GM12878 (cell line): Measurements from ENCODE around the gene ARPC1A. TPM values are rescaled to one million over a fixed set of nuclear protein-coding genes. Genes with fewer than 3 reads are reported as not detected.

Experiments used
- ATAC-seq: fragments of 200-7000 bp; cut with Tn5 transposase; 3 replicates; pipeline ENCODE4 v1.9.1; 2020; ENCODE audit warnings: mild to moderate bottlenecking, moderate library complexity
- BruUV-seq: library from RNA; stranded (reverse); fragments of 400-500 nt; replicated peaks from 2 replicates; lab custom pipeline; 2021; lab: Mats Ljungman, UMichigan
- CTCF ChIA-PET: fragments of 300-600 bp; sonication (Branson Sonifier 250); formaldehyde crosslinking; extraction: SDS; loops from one replicate; lab custom pipeline; 2021; ENCODE audit warnings: inconsistent platforms; lab: Yijun Ruan, JAX
- POLR2A ChIA-PET: fragments of 350-600 bp; formaldehyde crosslinking; extraction: SDS; loops from one replicate; lab custom pipeline; 2021; ENCODE audit warnings: inconsistent platforms; lab: Charles Lee
- RAD21 ChIA-PET: fragments of 300-600 bp; sonication (Branson Sonifier 250); formaldehyde crosslinking; loops from one replicate; lab custom pipeline; 2023; ENCODE audit warnings: antibody characterized with exemption; ENCODE audit not compliant: unreplicated experiment; lab: Charles Lee
- SMC1A ChIA-PET: fragments of 300-600 bp; sonication (Branson Sonifier 250); formaldehyde crosslinking; loops from one replicate; lab custom pipeline; 2023; ENCODE audit not compliant: unreplicated experiment, uncharacterized antibody; lab: Charles Lee
- DNase-seq: peaks from one replicate; pipeline ENCODE4 v3.0.0-alpha.2; 2011; ENCODE audit warnings: low read depth, low spot score
- FAIRE-seq: peaks from 3 replicates; lab custom pipeline; 2011; peaks lifted over from hg19 to GRCh38; lab: Jason Lieb, UNC
- H2AFZ ChIP-seq: 2 replicates; pipeline ENCODE4 v1.6.0; 2011; ENCODE audit warnings: low read depth, low read length, control low read depth; ENCODE audit not compliant: control insufficient read depth
- H3K27ac ChIP-seq: 2 replicates; pipeline ENCODE4 v1.5.1; 2011; ENCODE audit warnings: control low read depth; ENCODE audit not compliant: control insufficient read depth, insufficient read depth
- H3K27me3 ChIP-seq, 2 experiments: replicated peaks in 1 of 2; 2 replicates each; pipeline versions ENCODE4 v1.6.0 to v1.6.1; 2011; ENCODE audit warnings: low read length in 1 of 2; ENCODE audit not compliant: control insufficient read depth in 2 of 2, insufficient read depth in 2 of 2
- H3K36me3 ChIP-seq, 2 experiments: 2 replicates each; pipeline ENCODE4 v1.5.1; 2011; ENCODE audit warnings: low read length in 1 of 2; ENCODE audit not compliant: control insufficient read depth in 2 of 2, insufficient read depth in 2 of 2
- H3K4me1 ChIP-seq: 2 replicates; pipeline ENCODE4 v1.6.1; 2011; ENCODE audit warnings: mild to moderate bottlenecking, low read length, moderate library complexity, mixed read lengths; ENCODE audit not compliant: control insufficient read depth, insufficient read depth
- H3K4me2 ChIP-seq: 2 replicates; pipeline ENCODE4 v1.6.0; 2011; ENCODE audit warnings: control low read depth; ENCODE audit not compliant: control insufficient read depth, insufficient read depth
- H3K4me3 ChIP-seq: fragments of 200-600 bp; sonication (generic); 2 replicates; pipeline ENCODE4 v1.5.1; 2016
- H3K79me2 ChIP-seq: 2 replicates; pipeline ENCODE4 v1.6.0; 2011; ENCODE audit warnings: low read length; ENCODE audit not compliant: control insufficient read depth, insufficient read depth
- H3K9ac ChIP-seq: 2 replicates; pipeline ENCODE4 v1.8.0; 2011; ENCODE audit warnings: low read length, control low read depth, mixed read lengths; ENCODE audit not compliant: control insufficient read depth, insufficient read depth
- H3K9me3 ChIP-seq: replicated peaks from 3 replicates; pipeline ENCODE4 v1.5.1; 2011; ENCODE audit warnings: mild to moderate bottlenecking, low read length; ENCODE audit not compliant: control insufficient read depth, insufficient read depth
- H4K20me1 ChIP-seq: 2 replicates; pipeline ENCODE4 v1.6.0; 2011; ENCODE audit not compliant: control insufficient read depth, insufficient read depth
- GABPA ChIP-seq: IDR thresholded peaks from 2 replicates; pipeline ENCODE4 v1.6.1; 2014; ENCODE audit warnings: antibody characterized with exemption, low read depth, mild to moderate bottlenecking, inconsistent platforms
- NFYB ChIP-seq: IDR thresholded peaks from 2 replicates; pipeline ENCODE4 v1.6.1; 2011; ENCODE audit warnings: low read depth, mild to moderate bottlenecking, low read length, improper control_type of control experiment, moderate library complexity; ENCODE audit not compliant: insufficient read depth
- PBX3 ChIP-seq: IDR thresholded peaks from 2 replicates; pipeline ENCODE4 v1.6.1; 2011; ENCODE audit warnings: mild to moderate bottlenecking, low read depth, low read length, moderate library complexity; ENCODE audit not compliant: insufficient replicate concordance
- POLR2A ChIP-seq: IDR thresholded peaks from 2 replicates; pipeline ENCODE4 v1.6.1; 2011; ENCODE audit warnings: low read depth, mild to moderate bottlenecking, low read length
- SMARCA5 ChIP-seq: fragments of 450-650 bp; IDR thresholded peaks from 2 replicates; pipeline ENCODE4 v1.6.1; 2017; ENCODE audit warnings: mild to moderate bottlenecking
- SRF ChIP-seq, 2 experiments: IDR thresholded peaks; 2 replicates each; pipeline ENCODE4 v1.6.1; 2011; ENCODE audit warnings: low read depth in 2 of 2, low read length in 2 of 2, mild to moderate bottlenecking in 1 of 2, moderate library complexity in 1 of 2
- STAT1 ChIP-seq: fragments of 450-650 bp; conservative IDR thresholded peaks from 2 replicates; pipeline ENCODE4 v1.6.1; 2014; ENCODE audit warnings: antibody characterized with exemption, mild to moderate bottlenecking
- ZSCAN29 ChIP-seq: fragments of 450-650 bp; IDR thresholded peaks from 2 replicates; pipeline ENCODE4 v1.6.1; 2017; ENCODE audit warnings: mild to moderate bottlenecking, moderate library complexity
- WGBS: methylation state at CpG from one replicate; pipeline ENCODE4 v1.1.6; 2016; ENCODE audit warnings: low lambda C conversion rate; ENCODE audit not compliant: insufficient replicate concordance, insufficient coverage; ENCODE audit errors: missing lambda C conversion rate; 5-methylcytosine and 5-hydroxymethylcytosine counted together
- in situ Hi-C: fragments of 300-500 bp; cut with MboI; formaldehyde crosslinking; loops from 9 replicates; pipeline ENCODE4 v1.14.3; 2018; ENCODE audit warnings: mixed read lengths
- intact Hi-C: fragments of 100-400 bp; cut with micrococcal nuclease; formaldehyde crosslinking; loops from one replicate; pipeline ENCODE4 v1.14.2; 2022; ENCODE audit not compliant: unreplicated experiment
- polyA plus RNA-seq, 11 experiments: library from polyadenylated mRNA; depleted of rRNA in 4 of 11; unstranded in 6 of 11; stranded (reverse) in 5 of 11; fragments of >200 nt; fragmentation: Nextera tagmentation in 4 of 11; fragmentation: Illumina TruSeq in 1 of 11; extraction: Ambion mirVana in 4 of 11; extraction: Trizol in 1 of 11; gene quantifications; 1 replicate in 1 of 11; 2 replicates in 10 of 11; pipeline versions ENCODE4 v1.2.1 to v1.2.3, GENCODE V29; 2011 to 2016; ENCODE audit warnings: inconsistent platforms in 2 of 11, missing spikeins in 2 of 11, low read depth in 1 of 11
- total RNA-seq, 4 experiments: library from RNA; depleted of rRNA in 3 of 4; stranded (reverse); fragments of >200 nt in 3 of 4; fragmentation: Illumina TruSeq in 1 of 4; extraction: Trizol in 1 of 4; gene quantifications; 2 replicates each; pipeline versions ENCODE4 v1.2.1 to v1.2.3, GENCODE V29; 2013 to 2021

ARPC1A gene
- total and polyA plus RNA-seq, 10 of the 15 experiments (the other 5 are each of a cell fraction or from before 2014, with no cell fraction given): 42.3 to 152 (median 72.1) TPM

GRCh38 chr7:99403764-99404163, 78.1 kb downstream of the ARPC1A start (continued):
- no peak for TF ChIP-seq SMARCA5
- TF ChIP-seq ZSCAN29: no peak
- TF ChIP-seq PBX3: no peak
- TF ChIP-seq STAT1: no peak
- no peak for TF ChIP-seq GABPA

- BruUV-seq: no TSS peak
- Histone ChIP-seq H4K20me1 (no peaks in the 10 kb centered on the region), H2AFZ (no peak overlapping the region), H3K4me1 (peaks cover 7% of the 10 kb centered on the region), H3K79me2 (peaks cover 43% of the 10 kb centered on the region), H3K4me3 (no peak overlapping the region), H3K4me2 (no peak overlapping the region), H3K36me3 (peaks cover 17 to 20% of the 10 kb centered on the region in 2 experiments), H3K27me3 (no peaks in the 10 kb centered on the region), H3K9ac (no peak overlapping the region), H3K27ac (no peak overlapping the region), H3K9me3 (no peaks in the 10 kb centered on the region)
- SMC1A ChIA-PET: no interaction called here
- intact Hi-C loops (no loop called here), in situ Hi-C loops (no loop called here)
- POLR2A ChIA-PET: no interaction called here
- FAIRE-seq (no peak), DNase-seq (no peak), ATAC-seq (no peak)
- CTCF ChIA-PET: interaction anchor here (0.6 kb wide), 1 partner anchor 59 kb away, joined by 3 read pairs; no protein-coding TSS in a partner anchor
- RAD21 ChIA-PET: no interaction called here
- TF ChIP-seq NFYB (no peak), POLR2A (peak; percentile 12; the same call in 1 of the 2 replicates), ZSCAN29 (no peak), SRF (IDR thresholded peaks at IDR 0.05; ENCODE audit: low read depth in 2 of 2, low read length in 2 of 2) (no peak)
- WGBS: 86% methylated on average over 18 of the region's 18 CpGs
These were observed 78.7 kb downstream of the ARPC1A start for GRCh38 chr7:99404235-99404976.
